NT2/D1 (cell line): Measurements from ENCODE around the gene KIT.

Experiments
- SUZ12 ChIP-seq: IDR thresholded peaks from 2 replicates; pipeline ENCODE4 v1.6.1; 2011; ENCODE audit not compliant: insufficient read length, insufficient read depth; ENCODE audit errors: extremely low read depth
- YY1 ChIP-seq: IDR thresholded peaks from 2 replicates; pipeline ENCODE4 v1.6.1; 2011; ENCODE audit not compliant: insufficient read length, insufficient read depth
- ZNF274 ChIP-seq: IDR thresholded peaks from 2 replicates; pipeline ENCODE4 v1.6.1; 2011; ENCODE audit warnings: mild to moderate bottlenecking, low read depth, low read length

DNA sequence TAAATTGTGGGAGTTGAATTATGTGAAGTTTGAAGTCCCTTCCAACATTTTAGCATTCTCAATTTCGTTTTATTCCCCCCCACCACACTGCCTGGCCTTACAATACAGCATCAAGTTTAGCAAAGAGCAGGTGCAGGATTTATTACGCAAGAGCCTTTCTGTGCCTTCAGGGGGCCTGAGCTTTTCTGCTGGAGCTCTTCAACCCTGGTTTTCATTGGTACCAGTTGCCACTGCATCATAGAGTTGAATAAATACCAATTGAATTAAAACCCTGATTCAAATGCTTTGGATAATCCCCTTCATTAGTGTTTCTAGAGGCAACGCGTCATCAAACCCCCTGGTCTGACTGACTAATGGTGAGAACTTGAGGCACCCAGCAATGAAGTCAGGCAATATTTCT lies 43.6 kb upstream of the KIT start:
- TF ChIP-seq YY1, result no peak
- TF ChIP-seq ZNF274, result no peak
- no peak for TF ChIP-seq SUZ12
